Left colon (tissue), 2 donors: ENCODE results near the gene TEX44. TPM values are rescaled to one million over a fixed set of nuclear protein-coding genes. Genes with fewer than 3 reads are reported as not detected.
"Not testable (repeated sequence)": the region's sequence is repeated elsewhere in the genome, so short reads cannot be mapped to it uniquely, and the experiment has no call there.

ENCODE experiments used
- ATAC-seq: fragments of 200-7000 bp; cut with Tn5 transposase; one replicate; pipeline ENCODE4 v1.9.1; 2020; ENCODE audit warnings: mild to moderate bottlenecking, moderate library complexity
- DNase-seq, 2 donors: peaks; one replicate each; pipeline ENCODE4 v3.0.0-alpha.2; 2020
- intact Hi-C, 2 donors: fragments of 100-400 bp; cut with DNase I in 1 of 2; cut with micrococcal nuclease in 1 of 2; formaldehyde crosslinking; loops; one replicate each; pipeline versions ENCODE4 v1.11.2 to v1.14.0; 2022; cut with DNase I, micrococcal nuclease
- total RNA-seq, 2 donors: library from RNA; stranded (reverse); fragmentation: NEBNext Ultra II Directional; extraction: Animal tissue kit (Norgen Biotek cat#: 25700); gene quantifications; one replicate each; pipeline ENCODE4 v1.2.1, GENCODE V29; 2021
- donor health status: DM: no; HTN: no; CAD: no.
- donor health status: DM: yes; HTN: yes; CAD: no.

Gene TEX44
- total RNA-seq, 2 donors from 2014 or later: not detected

DNA sequence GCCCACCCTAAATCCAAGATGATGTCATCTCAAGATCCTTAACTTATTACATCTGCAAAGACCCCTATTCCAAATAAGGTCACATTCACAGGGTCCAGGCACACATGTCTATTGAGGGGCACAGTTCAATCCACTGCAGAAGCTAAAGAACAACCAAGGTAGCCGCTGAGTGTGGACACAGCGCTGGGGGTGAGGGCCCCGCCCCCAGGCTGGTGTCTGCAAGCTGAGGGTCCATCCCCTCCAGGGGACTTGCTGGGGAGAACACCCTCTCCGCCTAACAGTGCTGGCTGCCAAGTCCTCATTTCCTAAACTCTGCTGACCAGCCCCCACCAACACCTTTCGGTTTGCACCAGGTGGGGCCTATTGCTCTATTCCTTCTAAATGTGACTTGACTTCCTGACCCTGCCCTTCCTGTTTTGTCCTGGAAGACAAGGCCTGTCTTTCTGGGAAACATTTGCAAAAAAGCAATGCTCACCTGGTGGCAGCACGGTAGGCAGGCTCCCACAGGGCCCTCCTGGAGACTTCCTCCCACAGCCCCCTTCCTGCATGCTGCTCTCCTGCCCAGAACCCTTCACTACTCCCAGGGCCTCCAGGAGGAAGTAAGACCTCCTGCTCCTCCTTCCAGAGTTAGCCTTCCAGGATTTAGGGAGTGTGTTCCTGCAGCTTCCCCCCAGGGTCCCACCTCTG is 24.4 kb upstream of the TEX44 start:
- DNase-seq (no peak), ATAC-seq (no peak)
- intact Hi-C loops: no loop called here

DNA sequence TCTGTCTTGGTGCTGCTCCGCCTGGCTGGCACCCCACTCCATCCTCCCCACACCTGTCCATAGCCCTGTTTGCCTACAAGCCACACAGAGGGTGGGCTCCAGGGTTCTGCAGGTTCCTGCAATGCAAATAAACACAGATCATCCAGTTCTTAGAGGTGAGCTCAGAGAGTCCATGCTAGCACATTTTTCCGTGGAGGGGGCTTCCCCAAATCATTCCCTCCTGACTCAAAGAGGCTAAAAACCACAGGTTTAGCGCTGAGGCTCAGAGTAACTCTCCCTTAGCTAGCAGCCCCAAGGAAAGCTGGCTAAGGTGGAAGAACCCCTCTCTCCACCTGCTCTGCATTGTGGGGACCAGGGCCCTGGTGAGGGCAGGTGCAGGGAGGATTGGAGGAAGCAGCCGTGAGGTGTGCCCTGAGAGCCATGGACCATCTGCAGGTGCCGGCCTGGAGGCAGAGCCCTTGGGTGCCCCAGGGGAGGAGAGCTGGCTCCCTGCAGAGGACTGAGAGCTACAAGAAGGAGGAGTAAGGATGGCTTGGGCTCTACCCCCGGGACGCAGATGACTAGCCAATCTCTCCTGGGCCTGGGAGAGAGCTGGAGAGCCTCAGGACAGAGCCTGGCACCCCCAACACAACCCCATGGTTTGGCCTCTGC is 23.8 kb upstream of the TEX44 start:
- DNase-seq: no peak
- ATAC-seq: no peak
- intact Hi-C loops: no loop called here

DNA sequence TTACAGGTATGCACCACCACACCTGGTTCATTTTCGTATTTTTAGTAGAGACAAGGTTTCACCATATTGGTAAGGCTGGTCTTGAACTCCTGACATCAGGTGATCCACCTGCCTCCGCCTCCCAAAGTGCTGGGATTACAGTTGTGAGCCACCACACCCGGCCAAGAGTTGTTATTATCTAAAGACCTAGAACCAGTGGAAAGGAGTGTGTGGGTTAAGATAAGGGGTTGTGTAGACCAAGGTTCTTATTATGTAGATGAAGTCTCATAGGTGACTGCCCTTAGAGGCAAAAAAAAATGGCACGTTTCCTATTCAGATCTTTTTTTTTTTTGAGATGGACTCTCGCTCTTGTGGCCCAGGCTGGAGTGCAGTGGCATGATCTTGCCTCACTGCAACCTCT is 21.7 kb upstream of the TEX44 start:
- ATAC-seq, intact Hi-C loops, DNase-seq: not testable (repeated sequence)

DNA sequence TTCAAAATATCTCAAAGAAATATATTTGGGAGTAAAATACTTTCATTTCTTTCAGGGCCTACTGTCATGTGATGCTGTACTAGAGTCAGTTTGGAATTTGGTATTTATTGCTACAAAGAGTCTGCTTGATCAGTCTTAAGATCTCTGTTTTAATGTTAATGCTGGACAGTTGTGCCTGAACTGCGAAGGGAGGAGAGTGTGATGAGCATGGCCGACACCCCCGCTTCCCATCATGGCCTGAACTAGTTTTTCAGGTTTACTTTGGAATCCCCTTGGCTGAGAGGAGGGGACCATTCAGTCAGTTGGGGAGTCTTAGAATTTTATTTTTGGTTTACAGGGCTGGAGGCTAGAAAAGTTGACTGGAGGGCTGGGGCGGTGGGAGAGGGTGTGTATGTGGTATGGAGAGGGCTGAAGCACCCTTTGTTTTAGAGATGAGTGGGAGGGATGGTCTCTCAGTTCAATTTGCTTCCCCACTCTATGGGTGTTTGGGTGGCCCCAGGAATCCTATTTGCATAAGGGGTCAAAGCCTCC is 20.9 kb upstream of the TEX44 start:
- ATAC-seq: no peak
- intact Hi-C loops: no loop called here

DNA sequence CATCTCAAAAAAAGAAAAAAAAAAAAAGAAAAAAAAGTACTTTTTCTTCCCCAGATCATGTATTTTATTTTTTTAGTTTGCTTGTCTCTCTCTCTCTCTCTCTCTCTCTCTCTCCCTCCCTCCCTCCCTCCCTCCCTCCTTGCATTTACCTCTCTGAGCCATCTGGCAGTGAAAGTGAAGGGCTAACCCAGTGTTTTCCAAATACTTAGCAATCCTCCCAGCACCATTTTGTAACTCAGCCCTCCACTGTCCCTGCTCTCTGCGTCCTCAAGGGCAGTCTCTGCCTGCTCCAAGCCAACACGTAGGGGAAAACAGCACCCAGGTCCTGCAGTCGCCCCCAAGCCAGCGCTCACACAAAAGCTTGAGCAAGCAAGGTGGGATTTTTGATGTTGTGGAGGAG is 19.6 kb upstream of the TEX44 start:
- no peak for DNase-seq
- intact Hi-C loops: no loop called here
- ATAC-seq: no peak

More for the DNA sequence above, 20.9 kb upstream of the TEX44 start:
- DNase-seq: no peak

DNA sequence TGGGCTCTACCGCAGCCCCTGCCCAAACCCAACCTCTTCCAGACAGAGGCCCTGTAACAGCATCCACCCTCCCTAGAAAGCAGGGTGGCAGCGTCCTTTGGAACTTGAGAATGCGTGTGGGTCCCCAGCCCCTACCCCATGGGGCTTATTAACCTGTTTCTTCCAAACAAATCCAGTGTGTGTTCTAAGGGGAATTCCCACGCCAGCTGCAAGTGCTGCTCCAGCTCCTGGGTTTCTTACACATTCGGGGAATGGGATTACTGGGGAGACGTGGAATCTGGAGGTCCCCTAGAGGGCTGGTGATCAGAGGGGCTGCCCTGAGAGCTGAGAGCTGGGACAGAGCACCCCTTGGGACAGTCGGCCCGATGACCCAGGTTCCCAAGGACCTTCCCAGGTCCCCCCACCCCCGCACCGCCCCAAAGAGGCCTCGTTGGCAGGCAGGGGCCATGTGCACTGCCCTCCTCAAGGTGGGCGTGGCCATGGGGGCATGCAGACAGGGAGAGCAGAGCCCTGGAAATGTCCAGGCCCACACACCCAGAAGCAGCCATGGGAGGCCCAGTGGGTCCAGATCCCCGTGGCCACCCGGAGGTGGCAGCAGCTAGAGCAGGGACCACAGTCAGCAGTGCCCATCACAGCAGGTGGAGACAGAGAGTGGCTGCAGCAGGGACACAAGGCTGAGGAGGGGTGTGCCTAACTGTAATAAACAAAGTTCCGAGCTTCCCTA is 18.8 kb upstream of the TEX44 start:
- ATAC-seq: no peak
- intact Hi-C loops: no loop called here
- DNase-seq: no peak

DNA sequence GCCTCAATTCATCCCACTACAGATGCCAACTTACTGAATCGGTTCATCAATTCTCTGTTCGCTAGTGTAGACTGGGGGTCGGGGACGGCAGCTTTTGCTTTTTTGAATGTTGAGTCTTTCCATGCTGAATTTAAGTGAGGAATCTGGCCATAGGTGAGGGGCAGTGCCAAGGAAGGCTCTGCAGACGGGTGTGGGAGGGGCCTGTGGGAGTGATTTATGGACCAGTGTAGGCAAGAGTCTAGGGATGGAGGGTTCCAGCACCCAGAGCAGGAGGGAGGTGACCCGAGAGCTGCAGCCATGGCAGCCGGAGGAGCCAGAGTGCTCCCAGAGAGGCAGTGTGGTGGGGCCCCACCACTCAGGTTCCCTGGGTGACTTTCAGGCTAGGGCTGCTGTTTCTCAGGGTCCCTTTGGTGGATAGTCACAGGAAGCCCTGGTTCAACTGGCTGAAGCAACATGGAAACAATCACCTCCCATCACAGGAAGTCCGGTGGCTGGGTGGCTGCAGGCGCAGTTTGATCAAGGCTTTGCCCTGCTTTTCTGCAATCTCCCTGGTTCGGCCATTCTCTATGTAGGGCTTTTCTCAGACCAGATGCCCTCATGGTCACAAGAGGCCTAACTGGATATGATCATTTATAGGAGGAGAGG is 16.9 kb upstream of the TEX44 start:
- ATAC-seq: no peak
- intact Hi-C loops: no loop called here

DNA sequence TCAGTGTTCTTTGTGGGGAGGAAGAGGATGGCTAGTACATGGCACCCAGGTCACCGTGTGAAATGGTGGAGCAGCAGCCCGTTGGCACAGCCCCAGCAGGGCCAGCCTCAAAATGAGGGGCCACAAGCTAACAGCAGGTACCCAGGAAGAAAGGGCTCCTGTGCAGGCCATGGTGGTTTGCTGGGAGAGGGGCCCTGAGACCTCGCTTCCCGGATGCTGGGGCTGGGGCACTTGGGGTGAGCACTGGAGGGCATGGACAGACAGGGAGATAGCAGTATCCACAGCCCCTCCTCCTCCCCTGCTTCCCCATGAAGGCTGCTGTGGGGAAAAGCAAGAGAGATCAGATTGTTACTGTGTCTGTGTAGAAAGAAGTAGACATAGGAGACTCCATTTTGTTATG is 16.2 kb upstream of the TEX44 start:
- intact Hi-C loops: no loop called here
- ATAC-seq (no peak), DNase-seq (no peak)

More for the DNA sequence above, 16.9 kb upstream of the TEX44 start:
- DNase-seq: no peak

DNA sequence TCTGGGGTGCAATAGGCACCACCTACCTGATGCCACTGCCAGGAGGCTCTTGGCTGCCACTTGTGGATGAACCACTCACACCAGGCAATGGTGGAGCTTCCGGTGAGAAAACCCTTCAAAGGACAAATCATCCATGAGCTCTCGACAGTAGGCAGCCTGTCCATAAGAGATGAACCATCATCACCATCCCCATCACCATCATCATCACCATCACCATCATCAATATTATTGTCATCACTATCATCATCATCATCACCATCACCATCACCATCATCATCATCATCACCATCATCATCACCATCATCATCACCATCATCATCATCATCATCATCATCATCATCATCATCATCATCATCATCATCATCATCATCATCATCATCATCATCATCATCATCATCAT is 14.0 kb upstream of the TEX44 start:
- intact Hi-C loops, DNase-seq, ATAC-seq: not testable (repeated sequence)

DNA sequence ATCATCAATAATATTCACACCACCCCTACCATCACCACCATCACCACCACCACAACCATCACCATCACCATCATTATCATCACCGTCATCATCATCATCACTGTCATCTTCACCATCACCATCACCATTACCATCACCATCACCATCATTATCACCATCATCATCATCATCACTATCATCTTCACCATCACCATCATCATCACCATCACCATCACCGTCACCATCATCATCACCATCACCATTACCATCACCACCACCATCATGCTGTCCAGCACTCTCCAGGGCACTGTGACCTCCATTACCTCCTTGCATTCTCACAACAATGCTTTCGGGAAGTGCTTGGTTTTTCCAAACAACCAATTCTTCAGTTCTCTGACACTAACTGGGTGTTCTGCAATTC is 13.1 kb upstream of the TEX44 start:
- ATAC-seq (no peak), DNase-seq (no peak)
- intact Hi-C loops: no loop called here

DNA sequence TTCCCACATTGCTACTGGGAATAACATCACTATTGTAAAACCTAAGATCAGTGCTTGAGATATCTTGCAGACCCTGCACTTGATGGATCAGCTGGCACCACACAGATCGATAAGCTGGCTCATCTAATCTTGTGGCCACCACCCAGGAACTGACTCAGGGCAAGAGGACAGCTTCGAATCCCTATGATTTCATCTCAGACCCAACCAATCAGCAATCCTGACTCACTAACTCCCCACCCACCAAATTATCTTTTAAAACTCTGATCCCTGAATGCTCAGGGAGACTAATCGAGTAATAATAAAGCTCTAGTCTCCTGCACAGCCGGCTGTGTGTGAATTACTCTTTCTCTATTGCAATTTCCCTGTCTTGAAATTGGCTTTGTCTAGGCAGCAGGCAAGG is 11.3 kb upstream of the TEX44 start:
- ATAC-seq: no peak
- intact Hi-C loops: no loop called here
- DNase-seq: no peak

DNA sequence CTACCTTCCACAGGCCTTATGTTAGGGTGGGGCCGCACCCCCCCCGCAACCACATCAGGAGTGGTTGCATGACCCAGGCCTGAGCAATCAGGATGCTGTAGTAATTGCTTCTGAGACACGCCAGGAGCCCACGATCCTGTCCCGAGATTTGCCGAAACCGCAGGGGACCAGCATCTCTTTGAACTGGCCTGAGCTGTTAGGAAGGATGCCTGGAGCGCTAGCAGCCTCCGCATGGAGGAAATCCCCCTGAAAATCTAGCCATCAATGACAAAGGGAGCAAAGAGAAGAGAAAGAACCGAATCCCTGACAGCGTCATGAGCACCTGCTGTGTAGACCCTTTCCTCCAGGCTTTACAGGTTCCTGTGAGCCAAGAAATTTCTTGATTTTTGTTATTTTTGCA is 8.7 kb upstream of the TEX44 start:
- intact Hi-C loops: no loop called here
- no peak for DNase-seq
- no peak for ATAC-seq

DNA sequence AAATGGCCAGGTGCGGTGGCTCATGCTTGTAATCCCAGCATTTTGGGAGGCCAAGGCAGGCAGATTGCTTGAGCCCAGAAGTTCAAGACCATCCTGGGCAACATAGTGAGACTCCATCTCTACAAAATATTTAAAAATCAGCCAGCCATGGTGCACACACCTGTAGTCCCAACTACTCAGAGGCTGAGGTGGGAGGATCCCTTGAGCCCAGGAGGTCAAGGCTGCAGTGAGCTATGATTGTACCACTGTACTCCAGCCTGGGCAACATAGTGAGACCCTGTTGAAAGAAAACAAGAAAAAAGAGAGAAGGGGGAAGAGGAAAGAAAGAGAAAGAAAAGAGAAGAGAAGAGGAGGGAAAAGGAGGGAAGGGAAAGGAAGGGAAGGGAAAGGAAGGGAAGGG is 4.9 kb upstream of the TEX44 start:
- DNase-seq, ATAC-seq, intact Hi-C loops: not testable (repeated sequence)

DNA sequence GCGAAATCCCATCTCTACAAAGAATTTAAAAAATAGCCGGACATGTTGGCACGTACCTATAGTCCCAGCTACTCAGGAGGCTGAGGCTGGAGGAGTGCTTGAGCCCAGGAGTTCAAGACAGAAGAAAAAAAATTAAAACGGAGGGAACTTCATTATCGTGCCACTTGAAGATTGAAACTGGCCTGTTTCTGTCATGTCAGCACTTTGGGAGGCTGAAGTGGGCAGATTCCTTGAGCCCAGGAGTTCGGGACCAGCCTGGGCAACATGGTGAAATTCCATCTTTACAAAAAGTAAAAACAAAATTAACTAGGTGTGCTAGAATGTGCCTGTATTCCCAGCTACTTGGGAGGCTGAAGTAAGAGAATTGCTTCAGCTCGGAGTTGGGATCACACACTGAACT is 3.0 kb upstream of the TEX44 start:
- DNase-seq (no peak), ATAC-seq (no peak)
- intact Hi-C loops: loop anchor here in 1 of 2 donors (10.0 kb wide), 1 partner anchor 55 kb away; the partner anchor contains the start of gene NMUR1

DNA sequence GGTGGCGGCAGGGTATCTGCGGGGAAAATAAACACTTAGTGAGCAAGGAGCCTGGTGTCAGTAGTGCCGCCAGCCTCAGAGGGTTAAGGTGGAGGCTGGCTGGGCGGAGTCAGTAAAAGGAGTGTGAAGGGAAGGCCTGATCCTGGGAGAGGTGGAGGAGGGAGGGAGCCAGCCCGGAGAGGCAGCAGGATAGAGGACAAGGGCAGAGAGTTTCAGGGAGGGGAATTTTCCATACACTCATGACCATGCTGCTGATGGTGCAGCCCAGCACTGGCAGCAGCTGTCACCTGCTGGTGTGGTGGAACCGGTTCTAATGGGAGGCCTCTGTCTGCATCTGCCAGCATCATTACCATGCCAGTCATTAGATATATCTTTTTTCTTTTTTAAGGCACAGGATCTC is 2.0 kb upstream of the TEX44 start:
- intact Hi-C loops: loop anchor here in 1 of 2 donors (10.0 kb wide), 1 partner anchor 56 kb away; the partner anchor contains the start of gene NMUR1
- ATAC-seq: peak; percentile 79
- peak in 1 of 2 donors; percentile 20 for DNase-seq

DNA sequence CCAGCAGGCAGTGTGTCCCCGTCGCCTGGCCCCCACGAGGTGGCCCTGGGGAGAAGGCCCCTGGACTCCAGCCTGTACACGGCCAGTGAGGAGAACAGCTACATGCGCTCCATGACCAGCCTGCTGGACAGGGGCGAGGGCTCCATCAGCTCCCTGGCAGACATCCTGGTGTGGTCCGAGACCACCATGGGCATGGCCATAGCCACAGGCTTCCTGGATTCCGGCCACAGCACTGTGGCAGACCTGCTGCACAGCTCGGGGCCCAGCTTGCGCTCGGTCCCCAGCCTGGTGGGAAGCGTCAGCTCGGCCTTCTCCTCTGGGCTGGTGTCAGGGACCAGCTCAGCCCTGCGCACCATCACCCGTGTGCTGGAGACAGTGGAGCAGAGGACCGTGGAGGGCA is 1.0 kb downstream of the TEX44 start:
- intact Hi-C loops: loop anchor here in 1 of 2 donors (10.0 kb wide), 1 partner anchor 59 kb away; the partner anchor contains the start of gene NMUR1
- DNase-seq (no peak), ATAC-seq (no peak)

DNA sequence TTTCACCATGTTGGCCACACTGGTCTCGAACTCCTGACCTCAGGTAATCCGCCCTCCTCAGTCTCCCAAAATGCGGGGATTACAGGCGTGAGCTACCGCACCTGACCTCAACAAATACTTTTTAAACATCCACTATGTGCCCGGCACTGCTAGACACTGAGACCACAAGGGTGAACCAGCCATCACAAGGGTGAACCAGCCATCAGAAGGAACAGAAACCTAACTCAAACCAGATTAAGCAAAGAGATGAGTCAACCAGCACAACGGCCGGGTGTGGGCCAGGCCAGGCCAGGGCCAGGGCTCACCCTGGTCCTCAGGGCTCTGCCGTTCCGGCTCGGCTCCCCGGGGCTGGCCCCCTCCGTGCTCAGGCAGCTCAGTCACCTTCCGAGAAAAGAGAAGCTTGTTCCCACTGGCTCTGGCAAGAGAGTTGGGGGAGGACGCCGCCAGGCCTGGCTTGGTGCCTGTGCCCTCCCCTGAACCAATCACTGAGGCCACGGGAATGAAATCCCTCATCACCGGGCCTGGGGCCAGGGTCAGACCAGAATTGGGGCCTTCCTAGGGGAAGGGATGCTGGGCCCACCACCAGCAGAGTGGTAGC is 4.4 kb downstream of the TEX44 start:
- ATAC-seq (no peak), DNase-seq (no peak)
- intact Hi-C loops: loop anchor here in 1 of 2 donors (10.0 kb wide), 1 partner anchor 62 kb away; the partner anchor contains the start of gene NMUR1

DNA sequence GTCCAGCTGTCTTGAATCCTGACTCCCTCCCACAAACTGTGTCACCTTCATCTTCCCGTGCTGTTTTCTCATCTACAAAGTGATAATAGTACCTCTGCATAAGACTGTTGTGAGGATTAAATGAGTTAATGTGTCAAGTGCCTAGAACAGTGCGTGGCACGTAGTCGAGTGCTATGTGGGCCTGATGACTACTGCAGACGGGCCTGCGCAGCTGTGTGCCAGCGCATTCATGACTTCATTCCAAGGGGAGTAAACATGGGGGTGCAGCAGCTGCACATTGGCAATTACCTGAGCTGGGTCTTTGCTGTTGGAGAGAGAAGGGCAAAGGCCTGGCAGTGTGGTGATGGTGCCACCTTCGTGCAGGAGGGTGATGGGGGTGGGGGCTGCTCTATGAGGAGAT is 5.0 kb downstream of the TEX44 start:
- DNase-seq: no peak
- intact Hi-C loops: loop anchor here in 1 of 2 donors (10.0 kb wide), 1 partner anchor 63 kb away; the partner anchor contains the start of gene NMUR1
- no peak for ATAC-seq
